Neural cell (in vitro differentiated cells): ENCODE data around the gene GDNF.

Experiments
- EZH2 ChIP-seq: fragments of 200-600, 300-800 bp; shearing (Covaris generic), sonication (generic); IDR thresholded peaks from 2 replicates; pipeline ENCODE4 v1.6.1; 2014; ENCODE audit warnings: antibody characterized with exemption, low read length, borderline replicate concordance, mild to moderate bottlenecking; ENCODE audit not compliant: insufficient read depth, poor library complexity, severe bottlenecking
- MXI1 ChIP-seq: fragments of 450-650 bp; conservative IDR thresholded peaks from 2 replicates; pipeline ENCODE4 v1.6.1; 2014; ENCODE audit warnings: antibody characterized with exemption, mild to moderate bottlenecking; ENCODE audit not compliant: poor library complexity, severe bottlenecking
- POLR2AphosphoS5 ChIP-seq: IDR thresholded peaks from 2 replicates; pipeline ENCODE4 v1.6.1; 2012
- RAD21 ChIP-seq: fragments of 450-650 bp; conservative IDR thresholded peaks from 2 replicates; pipeline ENCODE4 v1.6.1; 2014; ENCODE audit warnings: antibody characterized with exemption, mild to moderate bottlenecking, moderate library complexity
- SMC3 ChIP-seq: fragments of 450-650 bp; conservative IDR thresholded peaks from 2 replicates; pipeline ENCODE4 v1.6.1; 2014; ENCODE audit warnings: antibody characterized with exemption, mild to moderate bottlenecking, moderate library complexity; ENCODE audit not compliant: poor library complexity
- TF ChIP-seq, protein P1 (sequence below): fragments of 450-650 bp; IDR thresholded peaks from 2 replicates; pipeline ENCODE4 v1.5.1; 2014; ENCODE audit warnings: antibody characterized with exemption, mild to moderate bottlenecking, moderate library complexity; ENCODE audit not compliant: poor library complexity, severe bottlenecking
- TF ChIP-seq, protein P2 (sequence below): IDR thresholded peaks from 2 replicates; pipeline ENCODE4 v1.6.1; 2012; ENCODE audit warnings: borderline replicate concordance

DNA sequence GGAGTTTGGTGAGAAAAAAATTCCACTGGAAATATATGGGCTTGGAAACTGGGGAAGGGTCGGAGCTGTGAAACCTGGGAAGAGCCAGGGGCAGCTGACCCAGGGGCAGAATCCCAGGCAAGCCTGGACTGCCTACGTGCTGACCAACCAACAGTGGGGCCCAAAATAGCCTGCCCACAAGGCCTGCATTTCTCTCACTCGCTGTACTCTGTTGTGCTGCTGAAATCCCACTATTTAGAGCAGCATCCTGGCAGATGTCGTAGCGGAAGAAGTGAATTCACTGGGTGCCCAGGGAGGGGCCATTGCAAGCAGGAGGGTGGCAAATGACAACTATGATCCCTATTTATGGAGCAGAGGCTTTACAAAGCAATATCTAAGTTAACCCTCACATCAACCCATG, 9.5 kb downstream of the GDNF start:
- TF ChIP-seq, protein P1, sequence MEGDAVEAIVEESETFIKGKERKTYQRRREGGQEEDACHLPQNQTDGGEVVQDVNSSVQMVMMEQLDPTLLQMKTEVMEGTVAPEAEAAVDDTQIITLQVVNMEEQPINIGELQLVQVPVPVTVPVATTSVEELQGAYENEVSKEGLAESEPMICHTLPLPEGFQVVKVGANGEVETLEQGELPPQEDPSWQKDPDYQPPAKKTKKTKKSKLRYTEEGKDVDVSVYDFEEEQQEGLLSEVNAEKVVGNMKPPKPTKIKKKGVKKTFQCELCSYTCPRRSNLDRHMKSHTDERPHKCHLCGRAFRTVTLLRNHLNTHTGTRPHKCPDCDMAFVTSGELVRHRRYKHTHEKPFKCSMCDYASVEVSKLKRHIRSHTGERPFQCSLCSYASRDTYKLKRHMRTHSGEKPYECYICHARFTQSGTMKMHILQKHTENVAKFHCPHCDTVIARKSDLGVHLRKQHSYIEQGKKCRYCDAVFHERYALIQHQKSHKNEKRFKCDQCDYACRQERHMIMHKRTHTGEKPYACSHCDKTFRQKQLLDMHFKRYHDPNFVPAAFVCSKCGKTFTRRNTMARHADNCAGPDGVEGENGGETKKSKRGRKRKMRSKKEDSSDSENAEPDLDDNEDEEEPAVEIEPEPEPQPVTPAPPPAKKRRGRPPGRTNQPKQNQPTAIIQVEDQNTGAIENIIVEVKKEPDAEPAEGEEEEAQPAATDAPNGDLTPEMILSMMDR: no peak
- TF ChIP-seq EZH2 (no peak), SMC3 (no peak), POLR2AphosphoS5 (no peak), MXI1 (no peak), RAD21 (no peak)
- TF ChIP-seq, protein P2, sequence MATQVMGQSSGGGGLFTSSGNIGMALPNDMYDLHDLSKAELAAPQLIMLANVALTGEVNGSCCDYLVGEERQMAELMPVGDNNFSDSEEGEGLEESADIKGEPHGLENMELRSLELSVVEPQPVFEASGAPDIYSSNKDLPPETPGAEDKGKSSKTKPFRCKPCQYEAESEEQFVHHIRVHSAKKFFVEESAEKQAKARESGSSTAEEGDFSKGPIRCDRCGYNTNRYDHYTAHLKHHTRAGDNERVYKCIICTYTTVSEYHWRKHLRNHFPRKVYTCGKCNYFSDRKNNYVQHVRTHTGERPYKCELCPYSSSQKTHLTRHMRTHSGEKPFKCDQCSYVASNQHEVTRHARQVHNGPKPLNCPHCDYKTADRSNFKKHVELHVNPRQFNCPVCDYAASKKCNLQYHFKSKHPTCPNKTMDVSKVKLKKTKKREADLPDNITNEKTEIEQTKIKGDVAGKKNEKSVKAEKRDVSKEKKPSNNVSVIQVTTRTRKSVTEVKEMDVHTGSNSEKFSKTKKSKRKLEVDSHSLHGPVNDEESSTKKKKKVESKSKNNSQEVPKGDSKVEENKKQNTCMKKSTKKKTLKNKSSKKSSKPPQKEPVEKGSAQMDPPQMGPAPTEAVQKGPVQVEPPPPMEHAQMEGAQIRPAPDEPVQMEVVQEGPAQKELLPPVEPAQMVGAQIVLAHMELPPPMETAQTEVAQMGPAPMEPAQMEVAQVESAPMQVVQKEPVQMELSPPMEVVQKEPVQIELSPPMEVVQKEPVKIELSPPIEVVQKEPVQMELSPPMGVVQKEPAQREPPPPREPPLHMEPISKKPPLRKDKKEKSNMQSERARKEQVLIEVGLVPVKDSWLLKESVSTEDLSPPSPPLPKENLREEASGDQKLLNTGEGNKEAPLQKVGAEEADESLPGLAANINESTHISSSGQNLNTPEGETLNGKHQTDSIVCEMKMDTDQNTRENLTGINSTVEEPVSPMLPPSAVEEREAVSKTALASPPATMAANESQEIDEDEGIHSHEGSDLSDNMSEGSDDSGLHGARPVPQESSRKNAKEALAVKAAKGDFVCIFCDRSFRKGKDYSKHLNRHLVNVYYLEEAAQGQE: no peak
